ENCODE results near the gene AQP2. TPM values are rescaled to one million over a fixed set of nuclear protein-coding genes. Genes with fewer than 3 reads are reported as not detected.

Gene AQP2
- total RNA-seq, 1 donor from 2014 or later: not detected

GRCh38 chr12:49932533-49933130 lies 17.9 kb upstream of the AQP2 start:
- no peak overlapping the region for H3K27ac ChIP-seq
- intact Hi-C loops (cut with DNase I): no loop called here
- H3K4me3 ChIP-seq: no peak overlapping the region
- H3K27me3 ChIP-seq: no peaks in the 10 kb centered on the region
- no peaks in the 10 kb centered on the region for H3K4me1 ChIP-seq
- ATAC-seq (no peak), DNase-seq (peak; percentile 21)
- H3K9me3 ChIP-seq: no peaks in the 10 kb centered on the region
- no peaks in the 10 kb centered on the region for H3K36me3 ChIP-seq
- no peak for TF ChIP-seq CTCF (IDR thresholded peaks at IDR 0.05)

- Histone ChIP-seq H3K36me3 (no peaks in the 10 kb centered on the region), H3K4me1 (no peaks in the 10 kb centered on the region), H3K27ac (no peak overlapping the region), H3K27me3 (no peaks in the 10 kb centered on the region), H3K9me3 (no peaks in the 10 kb centered on the region), H3K4me3 (no peak overlapping the region)
- DNase-seq (no peak), ATAC-seq (no peak)
- intact Hi-C loops (cut with DNase I): no loop called here
- TF ChIP-seq CTCF (IDR thresholded peaks at IDR 0.05): no peak
These were observed 16.7 kb upstream of the AQP2 start for GRCh38 chr12:49933796-49934195.

GRCh38 chr12:49934505-49934904 lies 16.0 kb upstream of the AQP2 start:
- DNase-seq: no peak
- H3K36me3 ChIP-seq: no peaks in the 10 kb centered on the region
- H3K4me3 ChIP-seq: no peak overlapping the region
- no peak overlapping the region for H3K27ac ChIP-seq
- no peak for TF ChIP-seq CTCF (IDR thresholded peaks at IDR 0.05)
- H3K4me1 ChIP-seq: no peaks in the 10 kb centered on the region
- ATAC-seq: no peak
- intact Hi-C loops (cut with DNase I): no loop called here
- no peaks in the 10 kb centered on the region for H3K27me3 ChIP-seq
- no peaks in the 10 kb centered on the region for H3K9me3 ChIP-seq

- ATAC-seq: no peak
- no peak for TF ChIP-seq CTCF (IDR thresholded peaks at IDR 0.05)
- H3K36me3 ChIP-seq: no peaks in the 10 kb centered on the region
- H3K4me3 ChIP-seq: no peak overlapping the region
- no peaks in the 10 kb centered on the region for H3K9me3 ChIP-seq
- intact Hi-C loops (cut with DNase I): no loop called here
- DNase-seq: no peak
- H3K27me3 ChIP-seq: no peaks in the 10 kb centered on the region
- H3K4me1 ChIP-seq: no peaks in the 10 kb centered on the region
- no peak overlapping the region for H3K27ac ChIP-seq
These were observed 13.6 kb upstream of the AQP2 start for GRCh38 chr12:49936925-49937324.

GRCh38 chr12:49937639-49938300 lies 12.8 kb upstream of the AQP2 start:
- peak; percentile 73 for ATAC-seq
- Histone ChIP-seq H3K36me3 (no peaks in the 10 kb centered on the region), H3K9me3 (no peaks in the 10 kb centered on the region), H3K27me3 (no peaks in the 10 kb centered on the region), H3K27ac (no peak overlapping the region), H3K4me1 (no peaks in the 10 kb centered on the region), H3K4me3 (no peak overlapping the region)
- TF ChIP-seq CTCF (IDR thresholded peaks at IDR 0.05): no peak
- intact Hi-C loops (cut with DNase I): no loop called here
- DNase-seq: peak; percentile 31
